Measurements from ENCODE around the gene EPHA1.
A peak's percentile ranks its signal among the peaks of the same experiment; 100 is the strongest.

EPHA1 gene

DNA sequence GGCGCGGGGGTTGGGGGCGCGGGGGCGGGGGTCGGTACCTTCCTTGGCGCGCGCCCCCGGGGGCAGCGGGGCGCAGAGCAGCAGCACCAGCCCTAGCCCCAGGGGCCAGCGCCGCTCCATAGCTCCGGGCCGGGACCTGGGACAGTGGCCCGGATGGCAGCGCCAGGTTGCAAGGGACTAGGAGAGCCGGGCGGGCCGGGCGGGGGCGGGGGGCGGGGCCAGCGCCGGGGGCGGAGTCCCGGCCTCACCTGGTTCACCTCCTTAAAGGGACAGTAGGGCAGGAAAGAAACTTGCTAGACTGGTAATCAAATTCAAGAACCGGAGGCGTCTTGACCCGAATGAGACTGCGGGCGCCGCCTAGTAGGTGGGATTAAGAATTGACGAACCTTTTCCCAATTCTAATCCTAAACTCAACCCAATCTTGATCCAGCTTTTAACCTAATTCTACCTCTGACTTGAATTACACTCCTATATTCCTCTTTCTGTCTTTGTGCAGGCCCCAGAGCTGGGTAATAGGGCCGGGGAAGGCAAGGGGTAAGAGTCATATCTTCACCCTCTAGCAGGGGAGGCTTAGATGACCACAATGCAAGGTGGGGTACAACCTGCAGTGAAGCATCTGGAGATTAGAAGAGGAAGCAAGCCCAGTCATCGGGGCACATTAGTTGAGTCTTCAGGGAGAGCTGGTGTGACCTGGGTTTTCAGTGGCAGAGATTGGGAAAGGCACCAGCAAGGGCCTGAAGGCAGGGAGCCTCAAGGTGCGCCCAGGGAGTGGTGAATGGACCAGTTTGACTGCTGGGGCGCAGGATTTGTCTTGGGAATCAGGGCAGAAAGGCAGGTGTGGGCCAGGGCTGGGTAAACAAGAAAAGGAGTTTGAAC lies at the start of gene EPHA1:
Gene EPHA1, minus strand, starts transcription at position 171 of the 876 bp plus-strand sequence. Its CDS starts 51 bp downstream, at position 120.
- no peak for DNase-seq (ENCODE audit: low read depth)

DNA sequence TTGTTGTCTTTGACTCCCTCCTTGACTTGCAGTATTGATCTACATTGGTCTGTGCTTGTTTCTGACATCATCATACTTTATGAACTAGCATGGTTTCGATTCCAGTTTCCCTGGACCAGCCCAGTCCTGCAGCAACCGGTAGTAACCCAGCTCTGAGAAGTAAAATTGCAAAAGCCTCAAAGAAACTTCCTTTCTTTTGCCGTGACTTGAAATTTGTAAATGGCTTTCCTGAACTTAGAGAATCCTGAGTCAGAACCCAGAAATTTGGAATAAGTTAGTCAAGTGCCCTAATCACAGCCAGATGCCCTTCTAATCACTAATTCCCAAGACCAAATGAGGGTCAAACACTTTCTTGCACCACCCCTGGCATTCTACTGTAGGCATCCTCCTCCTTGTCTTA lies 49.6 kb upstream of the EPHA1 start:
- DNase-seq (ENCODE audit: low read depth) = peak; percentile 72

- DNase-seq (ENCODE audit: low read depth) = no peak
Measured at GRCh38 chr7:143456992-143457793, 48.5 kb upstream of the EPHA1 start.

- no peak for DNase-seq (ENCODE audit: low read depth)
Measured at GRCh38 chr7:143455942-143456341, 47.3 kb upstream of the EPHA1 start.

- DNase-seq (ENCODE audit: low read depth) = no peak
Measured at GRCh38 chr7:143455491-143455890, 46.8 kb upstream of the EPHA1 start.

GRCh38 chr7:143454091-143454680 lies 45.5 kb upstream of the EPHA1 start:
- no peak for DNase-seq (ENCODE audit: low read depth)

- no peak for DNase-seq (ENCODE audit: low read depth)
Measured at GRCh38 chr7:143452495-143452894, 43.8 kb upstream of the EPHA1 start.

- DNase-seq (ENCODE audit: low read depth) = no peak
Measured at GRCh38 chr7:143451746-143452145, 43.1 kb upstream of the EPHA1 start.

GRCh38 chr7:143451122-143451521 lies 42.5 kb upstream of the EPHA1 start:
- no peak for DNase-seq (ENCODE audit: low read depth)

DNA sequence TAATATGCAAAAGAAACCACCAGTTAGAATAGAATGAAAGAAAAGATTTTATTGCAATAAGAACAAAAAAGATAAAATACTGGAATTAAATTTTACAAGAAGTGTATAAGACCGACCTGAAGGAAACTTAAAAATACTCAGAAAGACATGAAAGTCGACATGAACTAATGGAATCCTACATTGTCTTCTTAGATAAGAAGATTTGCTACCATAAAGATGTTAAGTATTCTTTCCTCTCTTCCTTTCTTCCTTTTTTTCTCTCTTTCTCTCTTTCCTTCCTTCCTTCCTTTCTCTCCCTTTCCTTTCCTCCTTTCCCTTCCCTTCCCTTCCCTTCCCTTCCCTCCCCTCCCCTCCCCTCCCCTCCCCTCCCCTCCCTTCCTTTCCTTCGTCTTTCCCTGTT lies 41.1 kb upstream of the EPHA1 start:
- DNase-seq (ENCODE audit: low read depth) = no peak

DNA sequence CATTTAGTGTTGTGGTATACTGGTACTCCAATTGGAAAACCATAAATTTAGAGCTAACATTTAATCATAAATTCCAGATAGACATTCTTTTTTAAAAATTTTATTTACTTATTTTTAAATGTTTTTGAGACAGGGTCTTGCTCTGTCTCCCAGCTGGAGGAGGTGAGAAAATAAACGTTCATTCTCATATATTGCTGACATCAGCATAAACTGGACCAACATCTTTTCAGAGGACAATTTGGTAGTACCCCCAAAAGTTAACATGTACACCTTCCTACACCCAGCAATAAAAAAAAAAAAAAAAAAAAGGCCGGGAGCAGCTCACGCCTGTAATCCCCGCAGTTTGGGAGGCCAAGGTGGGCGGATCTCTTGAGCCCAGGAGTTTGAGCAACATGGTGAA lies 39.8 kb upstream of the EPHA1 start:
- DNase-seq (ENCODE audit: low read depth) = no peak

- DNase-seq (ENCODE audit: low read depth) = no peak
Measured at GRCh38 chr7:143447466-143447865, 38.8 kb upstream of the EPHA1 start.

GRCh38 chr7:143444785-143445184 lies 36.1 kb upstream of the EPHA1 start:
- no peak for DNase-seq (ENCODE audit: low read depth)

- no peak for DNase-seq (ENCODE audit: low read depth)
Measured at GRCh38 chr7:143444063-143444782, 35.6 kb upstream of the EPHA1 start.

GRCh38 chr7:143443153-143443552 lies 34.5 kb upstream of the EPHA1 start, which contains the start of gene TAS2R60:
Gene TAS2R60, plus strand, starts transcription at chr7:143443453. Its CDS starts 0 bp downstream, at chr7:143443453.
- no peak for DNase-seq (ENCODE audit: low read depth)

GRCh38 chr7:143439866-143440265 lies 31.2 kb upstream of the EPHA1 start:
- no peak for DNase-seq (ENCODE audit: low read depth)

DNA sequence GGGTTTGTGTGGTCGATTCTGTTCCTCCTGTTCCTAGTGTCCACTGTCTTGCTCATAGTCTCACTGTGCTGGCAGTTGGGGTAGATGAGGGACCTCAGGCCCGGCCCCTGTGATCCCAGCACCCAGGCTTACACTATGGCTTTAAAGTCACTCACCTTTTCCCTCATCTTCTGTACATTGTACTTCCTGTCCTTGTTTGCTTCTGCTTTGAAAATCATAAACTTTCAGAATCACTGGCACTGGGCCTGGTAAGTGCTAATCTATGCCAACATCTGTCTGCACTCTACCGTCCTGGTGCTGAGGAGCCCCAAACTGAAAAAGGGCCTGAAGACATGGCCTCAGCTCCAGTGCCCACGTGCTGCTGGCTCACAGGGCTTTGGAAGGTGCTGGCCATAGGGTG lies 28.9 kb upstream of the EPHA1 start:
- DNase-seq (ENCODE audit: low read depth) = no peak

DNA sequence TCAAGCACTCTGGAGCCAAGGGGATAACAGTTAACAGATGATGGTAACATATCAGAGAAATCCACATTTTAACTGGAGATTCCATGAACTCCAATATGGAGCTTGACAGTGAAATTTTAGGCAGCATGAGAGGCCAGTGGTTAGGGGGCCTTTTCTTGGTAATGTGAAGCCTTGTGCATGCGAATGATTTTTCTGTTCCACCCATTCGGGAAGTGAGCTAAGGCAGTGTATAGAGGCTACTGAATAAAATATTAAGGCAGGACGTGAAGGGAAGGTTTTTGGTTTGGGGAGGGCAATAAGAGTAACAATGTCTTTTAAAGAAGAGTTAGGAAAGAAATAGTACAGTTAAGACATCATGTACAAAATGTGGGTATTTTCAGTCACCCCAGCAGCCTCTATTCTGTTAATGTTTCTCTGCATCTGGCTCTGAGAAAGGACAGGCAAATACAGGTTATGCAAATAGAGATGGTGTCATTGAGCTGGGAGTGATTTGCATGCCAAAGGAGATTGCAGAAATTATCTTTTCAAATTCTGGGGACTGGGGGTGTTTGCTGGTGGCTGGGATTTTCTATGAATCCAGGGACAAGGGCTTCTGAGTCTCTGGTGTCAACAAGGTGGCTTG lies 27.8 kb upstream of the EPHA1 start:
- no peak for DNase-seq (ENCODE audit: low read depth)

DNA sequence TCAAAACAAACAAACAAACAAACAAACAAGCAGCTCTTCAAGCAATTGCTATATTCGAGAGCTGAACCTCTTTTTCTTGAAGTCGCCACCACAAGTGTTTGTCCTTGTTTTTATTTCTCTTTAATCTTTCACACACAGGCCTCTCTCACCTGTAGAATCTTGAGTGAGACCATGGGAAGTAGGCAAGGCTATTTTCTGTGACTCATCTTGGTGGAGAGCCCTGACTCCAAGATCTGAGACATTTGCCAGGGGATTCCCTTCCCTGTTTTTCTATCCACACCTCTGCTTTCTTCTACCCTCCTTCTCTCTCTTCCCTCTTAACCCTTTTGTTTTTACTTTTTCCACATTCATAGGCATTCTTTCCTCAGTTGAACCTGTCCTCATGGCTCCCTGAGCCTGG lies 26.6 kb upstream of the EPHA1 start:
- DNase-seq (ENCODE audit: low read depth) = no peak

- no peak for DNase-seq (ENCODE audit: low read depth)
Measured at GRCh38 chr7:143434660-143435059, 26.0 kb upstream of the EPHA1 start.

DNA sequence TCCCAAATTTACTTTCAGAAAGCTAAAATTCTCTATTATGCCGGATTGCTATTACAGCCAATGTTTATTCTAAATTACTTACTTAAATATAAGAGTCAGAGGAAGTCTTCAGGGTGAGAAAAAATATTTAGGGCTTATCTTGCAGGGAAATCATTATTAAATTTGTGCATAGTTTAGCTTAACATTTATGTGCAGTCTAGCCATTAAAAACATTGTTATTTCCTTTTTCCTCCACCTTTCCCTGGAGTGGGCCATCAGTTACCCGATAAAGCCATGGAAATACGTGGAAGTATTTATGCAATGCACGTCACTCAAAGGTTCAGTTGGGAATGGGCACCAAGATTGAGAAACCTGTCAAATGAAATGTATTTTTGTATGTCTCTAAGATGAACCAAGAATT lies 25.1 kb upstream of the EPHA1 start:
- no peak for DNase-seq (ENCODE audit: low read depth)

GRCh38 chr7:143431109-143431508 lies 22.5 kb upstream of the EPHA1 start:
- DNase-seq (ENCODE audit: low read depth) = no peak

Data from GM04504 (cell line).